Calu3 (cell line): ENCODE measurements around the gene ADTRP. TPM values are rescaled to one million over a fixed set of nuclear protein-coding genes. Genes with fewer than 3 reads are reported as not detected.

Experiments used
- BruUV-seq: library from RNA; stranded (reverse); fragments of 400-500 nt; replicated peaks from 2 replicates; lab custom pipeline; 2021; lab: Mats Ljungman, UMichigan
- CTCF ChIA-PET: fragments of 300-600 bp; sonication (Branson Sonifier 250); formaldehyde crosslinking; loops from one replicate; lab custom pipeline; 2022; ENCODE audit warnings: antibody characterized with exemption; lab: Charles Lee
- DNase-seq: peaks from one replicate; pipeline ENCODE4 v3.0.0; 2022
- H3K27ac Mint-ChIP-seq: one replicate; pipeline ENCODE4 v1.8.0; 2022; ENCODE audit warnings: mixed read lengths; ENCODE audit not compliant: unreplicated experiment
- H3K27me3 Mint-ChIP-seq: one replicate; pipeline ENCODE4 v1.8.0; 2022; ENCODE audit warnings: mixed read lengths; ENCODE audit not compliant: unreplicated experiment
- H3K36me3 Mint-ChIP-seq: one replicate; pipeline ENCODE4 v1.8.0; 2022; ENCODE audit warnings: mild to moderate bottlenecking, moderate library complexity, mixed read lengths; ENCODE audit not compliant: insufficient read depth, unreplicated experiment
- H3K4me1 Mint-ChIP-seq: one replicate; pipeline ENCODE4 v1.8.0; 2022; ENCODE audit warnings: mild to moderate bottlenecking, low read depth, mixed read lengths; ENCODE audit not compliant: unreplicated experiment
- H3K4me3 Mint-ChIP-seq: one replicate; pipeline ENCODE4 v1.8.0; 2022; ENCODE audit warnings: mild to moderate bottlenecking, low read depth, moderate library complexity, mixed read lengths; ENCODE audit not compliant: unreplicated experiment
- H3K9me3 Mint-ChIP-seq: one replicate; pipeline ENCODE4 v1.8.0; 2022; ENCODE audit warnings: low read depth, mixed read lengths; ENCODE audit not compliant: unreplicated experiment
- intact Hi-C: fragments of 100-400 bp; cut with micrococcal nuclease; formaldehyde crosslinking; loops from one replicate; pipeline ENCODE4 v1.10.0; 2022; ENCODE audit not compliant: unreplicated experiment
- total RNA-seq: library from RNA; stranded (reverse); gene quantifications from 2 replicates; pipeline ENCODE4 v1.2.3, GENCODE V29; 2022
- TF ChIP-seq, protein P1 (sequence below): fragments of 200-600 bp; IDR thresholded peaks from one replicate; pipeline ENCODE4 v1.8.0; 2022; ENCODE audit warnings: antibody characterized with exemption; ENCODE audit not compliant: unreplicated experiment

Gene ADTRP
- total RNA-seq, 1 experiment from 2014 or later: 0.54 TPM

DNA sequence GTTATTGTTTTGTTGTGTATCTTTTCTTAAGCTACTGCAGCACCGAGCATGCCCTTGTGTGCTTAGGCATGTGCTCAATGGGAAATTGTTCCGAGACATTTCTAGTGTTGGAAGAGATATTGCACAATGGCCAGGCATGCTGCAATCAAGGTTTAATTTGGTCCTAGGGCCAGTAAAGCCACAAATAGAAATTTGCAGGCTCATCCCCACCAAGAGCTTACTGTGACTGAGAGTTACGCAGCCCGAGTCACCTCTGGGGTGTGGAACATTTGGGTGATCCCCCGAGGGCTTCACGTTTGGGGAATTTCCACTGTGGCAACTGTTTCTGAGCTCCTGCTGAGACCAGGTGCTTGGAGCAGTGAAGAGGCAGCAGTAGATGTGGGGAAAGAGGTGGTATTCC lies 65.8 kb downstream of the ADTRP start:
- no peaks in the 10 kb centered on the region for H3K4me1 Mint-ChIP-seq
- no TSS peak for BruUV-seq
- TF ChIP-seq, protein P1, sequence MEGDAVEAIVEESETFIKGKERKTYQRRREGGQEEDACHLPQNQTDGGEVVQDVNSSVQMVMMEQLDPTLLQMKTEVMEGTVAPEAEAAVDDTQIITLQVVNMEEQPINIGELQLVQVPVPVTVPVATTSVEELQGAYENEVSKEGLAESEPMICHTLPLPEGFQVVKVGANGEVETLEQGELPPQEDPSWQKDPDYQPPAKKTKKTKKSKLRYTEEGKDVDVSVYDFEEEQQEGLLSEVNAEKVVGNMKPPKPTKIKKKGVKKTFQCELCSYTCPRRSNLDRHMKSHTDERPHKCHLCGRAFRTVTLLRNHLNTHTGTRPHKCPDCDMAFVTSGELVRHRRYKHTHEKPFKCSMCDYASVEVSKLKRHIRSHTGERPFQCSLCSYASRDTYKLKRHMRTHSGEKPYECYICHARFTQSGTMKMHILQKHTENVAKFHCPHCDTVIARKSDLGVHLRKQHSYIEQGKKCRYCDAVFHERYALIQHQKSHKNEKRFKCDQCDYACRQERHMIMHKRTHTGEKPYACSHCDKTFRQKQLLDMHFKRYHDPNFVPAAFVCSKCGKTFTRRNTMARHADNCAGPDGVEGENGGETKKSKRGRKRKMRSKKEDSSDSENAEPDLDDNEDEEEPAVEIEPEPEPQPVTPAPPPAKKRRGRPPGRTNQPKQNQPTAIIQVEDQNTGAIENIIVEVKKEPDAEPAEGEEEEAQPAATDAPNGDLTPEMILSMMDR: no peak
- no peak overlapping the region for H3K4me3 Mint-ChIP-seq
- intact Hi-C loops: no loop called here
- DNase-seq: no peak
- H3K27ac Mint-ChIP-seq: no peak overlapping the region
- CTCF ChIA-PET: no interaction called here
- H3K36me3 Mint-ChIP-seq: no peaks in the 10 kb centered on the region
- H3K27me3 Mint-ChIP-seq: no peaks in the 10 kb centered on the region
- no peaks in the 10 kb centered on the region for H3K9me3 Mint-ChIP-seq

GRCh38 chr6:11711984-11712711 lies 66.5 kb downstream of the ADTRP start:
- TF ChIP-seq, protein P1: no peak
- CTCF ChIA-PET: interaction anchor here (1.8 kb wide), 1 partner anchor 10 kb away, joined by 4 read pairs; no protein-coding TSS in a partner anchor
- Mint-ChIP-seq H3K27me3 (no peaks in the 10 kb centered on the region), H3K9me3 (no peaks in the 10 kb centered on the region), H3K27ac (no peak overlapping the region), H3K36me3 (no peaks in the 10 kb centered on the region), H3K4me3 (no peak overlapping the region), H3K4me1 (no peaks in the 10 kb centered on the region)
- intact Hi-C loops: no loop called here
- no peak for DNase-seq
- BruUV-seq: no TSS peak

- no peaks in the 10 kb centered on the region for H3K36me3 Mint-ChIP-seq
- TF ChIP-seq, protein P1: no peak
- no peak overlapping the region for H3K4me3 Mint-ChIP-seq
- no peak overlapping the region for H3K27ac Mint-ChIP-seq
- H3K9me3 Mint-ChIP-seq: no peaks in the 10 kb centered on the region
- no peaks in the 10 kb centered on the region for H3K27me3 Mint-ChIP-seq
- intact Hi-C loops: no loop called here
- no peak for DNase-seq
- H3K4me1 Mint-ChIP-seq: no peaks in the 10 kb centered on the region
- BruUV-seq: no TSS peak
- CTCF ChIA-PET: interaction anchor here (1.8 kb wide), 1 partner anchor 9 kb away, joined by 4 read pairs; no protein-coding TSS in a partner anchor
Observed at GRCh38 chr6:11711003-11711983, 67.3 kb downstream of the ADTRP start.

- Mint-ChIP-seq H3K36me3 (no peaks in the 10 kb centered on the region), H3K4me1 (no peaks in the 10 kb centered on the region), H3K9me3 (no peaks in the 10 kb centered on the region), H3K4me3 (no peak overlapping the region), H3K27me3 (no peaks in the 10 kb centered on the region), H3K27ac (no peak overlapping the region)
- DNase-seq: no peak
- TF ChIP-seq, protein P1: no peak
- intact Hi-C loops: no loop called here
- BruUV-seq: no TSS peak
- CTCF ChIA-PET: interaction anchor here (1.8 kb wide), 1 partner anchor 8 kb away, joined by 4 read pairs; no protein-coding TSS in a partner anchor
Observed at GRCh38 chr6:11710311-11710761, 68.3 kb downstream of the ADTRP start.
